ENCODE data around the gene TXLNG. TPM values are rescaled to one million over a fixed set of nuclear protein-coding genes. Genes with fewer than 3 reads are reported as not detected.

Gene TXLNG
- total RNA-seq, 2 experiments from 2014 or later = 10.2 to 13.2 TPM

- H3K4me3 Mint-ChIP-seq = no peak overlapping the region
- no peak overlapping the region for H3K27ac Mint-ChIP-seq
- peaks cover 13% of the 10 kb centered on the region for H3K36me3 Mint-ChIP-seq
- peaks cover 2% of the 10 kb centered on the region for H3K4me1 Mint-ChIP-seq
- no peaks in the 10 kb centered on the region for H3K27me3 Mint-ChIP-seq
- no peaks in the 10 kb centered on the region for H3K9me3 Mint-ChIP-seq (ENCODE audit: low read depth)
- DNase-seq (no peak), ATAC-seq (no peak)
- CTCF ChIA-PET = interaction anchor here (0.7 kb wide), 2 partner anchors 9 to 14 kb away, joined by 3 to 5 read pairs; no protein-coding TSS in a partner anchor
These were observed 11.6 kb downstream of the TXLNG start for GRCh38 chrX:16797841-16798240.

GRCh38 chrX:16804923-16805464 is 18.7 kb downstream of the TXLNG start:
- Mint-ChIP-seq H3K4me1 (peaks cover 14% of the 10 kb centered on the region), H3K27me3 (no peaks in the 10 kb centered on the region), H3K9me3 (ENCODE audit: low read depth) (no peaks in the 10 kb centered on the region), H3K4me3 (no peak overlapping the region), H3K27ac (no peak overlapping the region), H3K36me3 (peaks cover 5% of the 10 kb centered on the region)
- ATAC-seq = no peak
- CTCF ChIA-PET = interaction anchor here (1.4 kb wide), 1 partner anchor 21 kb away, joined by 4 read pairs; no protein-coding TSS in a partner anchor
- DNase-seq = no peak

GRCh38 chrX:16807548-16807947 is 21.3 kb downstream of the TXLNG start:
- no peak for ATAC-seq
- H3K36me3 Mint-ChIP-seq = peaks cover 4% of the 10 kb centered on the region
- H3K9me3 Mint-ChIP-seq (ENCODE audit: low read depth) = no peaks in the 10 kb centered on the region
- no peaks in the 10 kb centered on the region for H3K27me3 Mint-ChIP-seq
- no peak for DNase-seq
- CTCF ChIA-PET = interaction anchor here (0.6 kb wide), 1 partner anchor 19 kb away, joined by 3 read pairs; no protein-coding TSS in a partner anchor
- no peak overlapping the region for H3K4me3 Mint-ChIP-seq
- H3K4me1 Mint-ChIP-seq = peaks cover 16% of the 10 kb centered on the region
- peak overlapping the region; percentile 52 for H3K27ac Mint-ChIP-seq

- CTCF ChIA-PET = interaction anchor here (0.6 kb wide), 1 partner anchor 18 kb away, joined by 3 read pairs; no protein-coding TSS in a partner anchor
- ATAC-seq = no peak
- no peak for DNase-seq
- no peak overlapping the region for H3K4me3 Mint-ChIP-seq
- H3K27ac Mint-ChIP-seq = peak overlapping the region; percentile 52
- H3K36me3 Mint-ChIP-seq = peaks cover 8% of the 10 kb centered on the region
- no peaks in the 10 kb centered on the region for H3K27me3 Mint-ChIP-seq
- H3K9me3 Mint-ChIP-seq (ENCODE audit: low read depth) = no peaks in the 10 kb centered on the region
- peaks cover 16% of the 10 kb centered on the region for H3K4me1 Mint-ChIP-seq
These were observed 21.8 kb downstream of the TXLNG start for GRCh38 chrX:16807976-16808542.

- no peak overlapping the region for H3K4me3 Mint-ChIP-seq
- H3K9me3 Mint-ChIP-seq (ENCODE audit: low read depth) = no peaks in the 10 kb centered on the region
- no peaks in the 10 kb centered on the region for H3K27me3 Mint-ChIP-seq
- ATAC-seq = no peak
- peaks cover 14% of the 10 kb centered on the region for H3K4me1 Mint-ChIP-seq
- peaks cover 14% of the 10 kb centered on the region for H3K36me3 Mint-ChIP-seq
- DNase-seq = no peak
- H3K27ac Mint-ChIP-seq = no peak overlapping the region
- CTCF ChIA-PET = no interaction called here
These were observed 28.3 kb downstream of the TXLNG start for GRCh38 chrX:16814597-16814996.

GRCh38 chrX:16819634-16820033 is 33.4 kb downstream of the TXLNG start:
- no peak for ATAC-seq
- Mint-ChIP-seq H3K36me3 (peaks cover 18% of the 10 kb centered on the region), H3K9me3 (ENCODE audit: low read depth) (no peaks in the 10 kb centered on the region), H3K27ac (no peak overlapping the region), H3K4me3 (no peak overlapping the region), H3K4me1 (peaks cover 22% of the 10 kb centered on the region), H3K27me3 (no peaks in the 10 kb centered on the region)
- CTCF ChIA-PET = no interaction called here
- no peak for DNase-seq

- peak overlapping the region; percentile 56 for H3K27ac Mint-ChIP-seq
- no peaks in the 10 kb centered on the region for H3K9me3 Mint-ChIP-seq (ENCODE audit: low read depth)
- ATAC-seq (peak; percentile 72), DNase-seq (peak; percentile 43)
- no peak overlapping the region for H3K4me3 Mint-ChIP-seq
- peaks cover 27% of the 10 kb centered on the region for H3K4me1 Mint-ChIP-seq
- H3K36me3 Mint-ChIP-seq = peaks cover 18% of the 10 kb centered on the region
- H3K27me3 Mint-ChIP-seq = no peaks in the 10 kb centered on the region
- CTCF ChIA-PET = no interaction called here
These were observed 36.5 kb downstream of the TXLNG start for GRCh38 chrX:16822723-16823122.

GRCh38 chrX:16825264-16826035 is 39.2 kb downstream of the TXLNG start:
- no peak for ATAC-seq
- Mint-ChIP-seq H3K9me3 (ENCODE audit: low read depth) (no peaks in the 10 kb centered on the region), H3K36me3 (peaks cover 10% of the 10 kb centered on the region), H3K27ac (peak overlapping the region; percentile 40), H3K4me1 (peaks cover 29% of the 10 kb centered on the region), H3K27me3 (no peaks in the 10 kb centered on the region), H3K4me3 (no peak overlapping the region)
- CTCF ChIA-PET = interaction anchor here (0.8 to 2.8 kb wide), 12 partner anchors 18 to 221 kb away, joined by 3 to 22 read pairs (median 3); no protein-coding TSS in a partner anchor
- DNase-seq = no peak

GRCh38 chrX:16826207-16826606 is 39.9 kb downstream of the TXLNG start:
- Mint-ChIP-seq H3K36me3 (peaks cover 10% of the 10 kb centered on the region), H3K4me1 (peaks cover 29% of the 10 kb centered on the region), H3K27me3 (no peaks in the 10 kb centered on the region), H3K4me3 (no peak overlapping the region), H3K27ac (peak overlapping the region; percentile 63), H3K9me3 (ENCODE audit: low read depth) (no peaks in the 10 kb centered on the region)
- peak; percentile 57 for ATAC-seq
- DNase-seq = no peak
- CTCF ChIA-PET = interaction anchor here (0.6 to 2.8 kb wide), 17 partner anchors 9 to 222 kb away, joined by 3 to 22 read pairs (median 3); no protein-coding TSS in a partner anchor

GRCh38 chrX:16827225-16827624 is 41.0 kb downstream of the TXLNG start:
- DNase-seq = no peak
- CTCF ChIA-PET = interaction anchor here (1.1 to 2.8 kb wide), 5 partner anchors 11 to 219 kb away, joined by 3 to 22 read pairs (median 9); no protein-coding TSS in a partner anchor
- no peaks in the 10 kb centered on the region for H3K9me3 Mint-ChIP-seq (ENCODE audit: low read depth)
- H3K4me1 Mint-ChIP-seq = peaks cover 29% of the 10 kb centered on the region
- H3K4me3 Mint-ChIP-seq = no peak overlapping the region
- H3K27me3 Mint-ChIP-seq = no peaks in the 10 kb centered on the region
- H3K36me3 Mint-ChIP-seq = peaks cover 11% of the 10 kb centered on the region
- ATAC-seq = no peak
- H3K27ac Mint-ChIP-seq = no peak overlapping the region

GRCh38 chrX:16828124-16828908 is 42.0 kb downstream of the TXLNG start:
- CTCF ChIA-PET = interaction anchor here (1.1 to 2.8 kb wide), 3 partner anchors 55 to 218 kb away, joined by 3 to 22 read pairs (median 4); no protein-coding TSS in a partner anchor
- Mint-ChIP-seq H3K27me3 (no peaks in the 10 kb centered on the region), H3K9me3 (ENCODE audit: low read depth) (no peaks in the 10 kb centered on the region), H3K27ac (peak overlapping the region; percentile 11), H3K4me1 (peaks cover 20% of the 10 kb centered on the region), H3K4me3 (no peak overlapping the region), H3K36me3 (peaks cover 3% of the 10 kb centered on the region)
- DNase-seq (no peak), ATAC-seq (no peak)

GRCh38 chrX:16832301-16832700 is 46.0 kb downstream of the TXLNG start:
- DNase-seq (no peak), ATAC-seq (no peak)
- Mint-ChIP-seq H3K4me1 (peaks cover 11% of the 10 kb centered on the region), H3K36me3 (peaks cover 4% of the 10 kb centered on the region), H3K9me3 (ENCODE audit: low read depth) (no peaks in the 10 kb centered on the region), H3K27ac (no peak overlapping the region), H3K27me3 (no peaks in the 10 kb centered on the region), H3K4me3 (no peak overlapping the region)
- CTCF ChIA-PET = interaction anchor here (1.1 kb wide), 1 partner anchor 9 kb away, joined by 3 read pairs; no protein-coding TSS in a partner anchor

- DNase-seq = no peak
- no peak for ATAC-seq
- Mint-ChIP-seq H3K9me3 (ENCODE audit: low read depth) (no peaks in the 10 kb centered on the region), H3K36me3 (peaks cover 12% of the 10 kb centered on the region), H3K27ac (peak overlapping the region; percentile 32), H3K27me3 (no peaks in the 10 kb centered on the region), H3K4me1 (peaks cover 6% of the 10 kb centered on the region), H3K4me3 (no peak overlapping the region)
- CTCF ChIA-PET = interaction anchor here (1.0 kb wide), 1 partner anchor 48 kb away, joined by 4 read pairs; no protein-coding TSS in a partner anchor
These were observed 48.5 kb downstream of the TXLNG start for GRCh38 chrX:16834806-16835205.

Measured in activated CD8-positive, alpha-beta memory T cell treated with anti-CD3 and anti-CD28 coated beads, Interleukin-2, amount 10 ng/mL, durations not matched to agents 7 days and 5 days (primary cell).